Astrocyte of the cerebellum (primary cell): Measurements from ENCODE around the gene UBE2E2.

Source experiments
- DNase-seq: peaks from one replicate; pipeline ENCODE4 v3.0.0-alpha.2; 2011; ENCODE audit warnings: low read depth
- H3K4me3 ChIP-seq: 2 replicates; pipeline ENCODE4 v1.5.1; 2011; ENCODE audit warnings: mild to moderate bottlenecking, low read depth, low read length, moderate library complexity
- in situ Hi-C: cut with HindIII; loops from 2 replicates; pipeline ENCODE4 v1.10.0; 2017; ENCODE audit warnings: low sequenced_read_pairs
- TF ChIP-seq, protein P1 (sequence below): IDR thresholded peaks from 2 replicates; pipeline ENCODE4 v1.5.1; 2012; ENCODE audit warnings: low read length, low read depth, moderate library complexity, mild to moderate bottlenecking; ENCODE audit errors: missing control alignments

The UBE2E2 gene

GRCh38 chr3:23359116-23359515 is 156.0 kb downstream of the UBE2E2 start:
- H3K4me3 ChIP-seq: no peak overlapping the region
- TF ChIP-seq, protein P1, sequence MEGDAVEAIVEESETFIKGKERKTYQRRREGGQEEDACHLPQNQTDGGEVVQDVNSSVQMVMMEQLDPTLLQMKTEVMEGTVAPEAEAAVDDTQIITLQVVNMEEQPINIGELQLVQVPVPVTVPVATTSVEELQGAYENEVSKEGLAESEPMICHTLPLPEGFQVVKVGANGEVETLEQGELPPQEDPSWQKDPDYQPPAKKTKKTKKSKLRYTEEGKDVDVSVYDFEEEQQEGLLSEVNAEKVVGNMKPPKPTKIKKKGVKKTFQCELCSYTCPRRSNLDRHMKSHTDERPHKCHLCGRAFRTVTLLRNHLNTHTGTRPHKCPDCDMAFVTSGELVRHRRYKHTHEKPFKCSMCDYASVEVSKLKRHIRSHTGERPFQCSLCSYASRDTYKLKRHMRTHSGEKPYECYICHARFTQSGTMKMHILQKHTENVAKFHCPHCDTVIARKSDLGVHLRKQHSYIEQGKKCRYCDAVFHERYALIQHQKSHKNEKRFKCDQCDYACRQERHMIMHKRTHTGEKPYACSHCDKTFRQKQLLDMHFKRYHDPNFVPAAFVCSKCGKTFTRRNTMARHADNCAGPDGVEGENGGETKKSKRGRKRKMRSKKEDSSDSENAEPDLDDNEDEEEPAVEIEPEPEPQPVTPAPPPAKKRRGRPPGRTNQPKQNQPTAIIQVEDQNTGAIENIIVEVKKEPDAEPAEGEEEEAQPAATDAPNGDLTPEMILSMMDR: no peak
- in situ Hi-C loops: no loop called here
- no peak for DNase-seq

GRCh38 chr3:23365066-23365465 is 161.9 kb downstream of the UBE2E2 start:
- TF ChIP-seq, protein P1: no peak
- no peak overlapping the region for H3K4me3 ChIP-seq
- DNase-seq: no peak
- in situ Hi-C loops: no loop called here

- no peak overlapping the region for H3K4me3 ChIP-seq
- in situ Hi-C loops: no loop called here
- no peak for DNase-seq
- TF ChIP-seq, protein P1: no peak
These were observed 165.6 kb downstream of the UBE2E2 start for GRCh38 chr3:23368731-23369130.

- TF ChIP-seq, protein P1: no peak
- DNase-seq: no peak
- H3K4me3 ChIP-seq: no peak overlapping the region
- in situ Hi-C loops: no loop called here
These were observed 169.2 kb downstream of the UBE2E2 start for GRCh38 chr3:23372285-23372684.

- DNase-seq: no peak
- TF ChIP-seq, protein P1: no peak
- in situ Hi-C loops: no loop called here
- H3K4me3 ChIP-seq: no peak overlapping the region
These were observed 173.6 kb downstream of the UBE2E2 start for GRCh38 chr3:23376516-23377248.

DNA sequence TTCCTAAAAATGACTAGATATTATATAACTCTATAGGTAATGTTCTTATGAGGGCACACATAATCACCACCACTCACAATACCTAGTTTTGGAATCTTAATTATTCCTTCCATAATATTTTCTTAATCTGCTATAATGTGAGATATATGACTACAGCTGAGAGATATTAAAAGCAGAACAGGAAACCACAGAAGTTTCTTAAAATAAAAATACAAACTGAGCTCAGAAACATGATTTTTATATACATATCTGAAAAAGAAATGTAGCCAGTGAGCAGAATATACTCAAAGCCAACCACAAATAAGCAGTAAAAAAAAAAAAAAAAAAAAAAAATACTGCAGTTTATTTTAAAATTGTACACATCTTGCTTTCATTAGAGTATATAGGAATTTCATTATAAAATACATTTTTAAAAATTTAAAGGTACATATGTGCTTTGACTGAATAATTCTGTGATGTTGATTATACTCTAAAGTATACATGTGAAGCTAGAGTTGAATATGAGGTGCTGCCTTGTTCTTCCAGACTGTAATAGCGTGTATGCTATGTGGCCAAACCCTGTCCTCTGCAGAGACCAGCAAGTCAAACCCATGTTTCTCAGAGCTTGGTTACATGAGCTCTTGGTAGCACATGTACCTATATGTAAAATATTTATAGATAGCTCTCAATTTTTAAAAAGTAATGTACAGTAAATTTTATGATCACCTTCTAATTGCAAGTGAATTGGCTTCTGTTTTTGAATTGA is 175.0 kb downstream of the UBE2E2 start:
- H3K4me3 ChIP-seq: no peak overlapping the region
- in situ Hi-C loops: no loop called here
- no peak for DNase-seq
- TF ChIP-seq, protein P1: no peak
